Stimulated activated CD8-positive, alpha-beta memory T cell treated with anti-CD3 and anti-CD28 coated beads, Interleukin-15, amount 100 ng/mL, for 48 hours (primary cell): Measurements from ENCODE around the gene ZNF473.
A peak's percentile ranks its signal among the peaks of the same experiment; 100 is the strongest.

Experiments used
- DNase-seq, 2 donors: peaks; one replicate each; pipeline ENCODE4 v3.0.0-alpha.2; 2020; ENCODE audit warnings: low read depth in 2 of 2

Gene ZNF473

GRCh38 chr19:50003254-50003788 lies 22.5 kb upstream of the ZNF473 start:
- DNase-seq, result no peak

GRCh38 chr19:50003810-50004419 lies 21.9 kb upstream of the ZNF473 start:
- no peak for DNase-seq

- no peak for DNase-seq
Observed at GRCh38 chr19:50005428-50005827, 20.4 kb upstream of the ZNF473 start.

GRCh38 chr19:50007170-50007569 lies 18.6 kb upstream of the ZNF473 start:
- no peak for DNase-seq

GRCh38 chr19:50007947-50008346 lies 17.9 kb upstream of the ZNF473 start:
- DNase-seq, result no peak

GRCh38 chr19:50008532-50008931 lies 17.3 kb upstream of the ZNF473 start:
- DNase-seq, result no peak

DNA sequence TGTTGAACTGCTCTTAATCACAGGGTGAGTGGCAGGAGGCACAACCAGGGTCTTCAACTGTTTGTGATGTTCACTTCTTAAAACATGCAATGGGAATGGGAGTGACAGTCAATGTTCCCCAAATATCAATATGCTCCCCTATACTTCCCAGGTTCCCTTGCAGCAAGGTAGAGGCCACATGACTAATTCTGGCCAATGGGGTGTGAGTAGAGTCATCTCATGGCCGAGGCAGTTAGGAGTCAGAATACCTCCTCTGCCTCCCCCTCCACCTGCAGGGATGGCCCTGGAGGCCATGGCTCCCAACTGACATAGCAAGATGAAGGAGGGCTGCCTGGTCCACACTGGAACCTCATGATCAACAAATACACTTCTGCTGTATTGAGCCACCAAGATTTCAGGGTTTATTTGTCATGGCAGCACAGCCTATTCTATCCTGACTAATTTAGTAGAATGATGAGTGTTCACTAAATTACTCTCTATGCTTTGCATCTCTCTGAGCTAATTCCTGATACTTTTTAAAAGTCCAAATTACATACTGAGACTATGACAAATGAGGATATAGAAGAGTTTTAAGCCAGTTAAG lies 9.5 kb upstream of the ZNF473 start:
- DNase-seq, result no peak

GRCh38 chr19:50020481-50020880 lies 5.3 kb upstream of the ZNF473 start:
- DNase-seq, result no peak

DNA sequence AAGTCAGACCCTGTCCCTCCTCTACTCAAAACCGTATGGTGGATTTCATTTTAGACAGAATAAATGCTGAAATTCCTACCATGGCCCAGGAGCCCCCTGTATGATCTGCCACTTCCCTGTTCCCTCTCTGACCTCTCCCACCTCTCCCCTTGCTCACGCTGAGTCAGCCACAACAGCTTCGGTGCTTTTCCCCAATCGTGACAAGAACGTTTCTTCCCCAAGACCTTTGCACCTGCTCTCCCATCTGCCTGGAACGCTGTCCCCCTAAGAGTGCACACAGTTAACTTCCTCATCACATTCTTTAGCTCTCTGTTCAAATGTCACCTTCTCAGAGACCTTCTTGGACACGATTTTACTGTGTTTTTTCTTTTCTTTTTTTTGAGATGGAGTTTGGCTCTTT lies 3.0 kb upstream of the ZNF473 start:
- no peak for DNase-seq

DNA sequence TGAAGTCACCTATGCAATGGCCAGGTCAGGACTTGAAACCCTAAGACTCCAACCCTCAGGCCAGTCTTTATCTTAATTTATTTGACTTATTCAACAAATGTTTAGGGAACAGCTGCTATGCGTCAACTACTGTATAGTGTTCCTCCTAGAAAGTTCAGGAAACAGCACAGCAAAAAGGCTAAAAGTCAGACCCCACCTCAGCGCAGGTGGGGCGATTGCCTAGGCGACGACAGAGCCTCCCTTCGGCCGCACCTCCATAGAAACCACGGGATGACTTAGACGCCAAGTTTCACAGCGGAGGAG lies 1.1 kb upstream of the ZNF473 start:
- DNase-seq, result no peak

DNA sequence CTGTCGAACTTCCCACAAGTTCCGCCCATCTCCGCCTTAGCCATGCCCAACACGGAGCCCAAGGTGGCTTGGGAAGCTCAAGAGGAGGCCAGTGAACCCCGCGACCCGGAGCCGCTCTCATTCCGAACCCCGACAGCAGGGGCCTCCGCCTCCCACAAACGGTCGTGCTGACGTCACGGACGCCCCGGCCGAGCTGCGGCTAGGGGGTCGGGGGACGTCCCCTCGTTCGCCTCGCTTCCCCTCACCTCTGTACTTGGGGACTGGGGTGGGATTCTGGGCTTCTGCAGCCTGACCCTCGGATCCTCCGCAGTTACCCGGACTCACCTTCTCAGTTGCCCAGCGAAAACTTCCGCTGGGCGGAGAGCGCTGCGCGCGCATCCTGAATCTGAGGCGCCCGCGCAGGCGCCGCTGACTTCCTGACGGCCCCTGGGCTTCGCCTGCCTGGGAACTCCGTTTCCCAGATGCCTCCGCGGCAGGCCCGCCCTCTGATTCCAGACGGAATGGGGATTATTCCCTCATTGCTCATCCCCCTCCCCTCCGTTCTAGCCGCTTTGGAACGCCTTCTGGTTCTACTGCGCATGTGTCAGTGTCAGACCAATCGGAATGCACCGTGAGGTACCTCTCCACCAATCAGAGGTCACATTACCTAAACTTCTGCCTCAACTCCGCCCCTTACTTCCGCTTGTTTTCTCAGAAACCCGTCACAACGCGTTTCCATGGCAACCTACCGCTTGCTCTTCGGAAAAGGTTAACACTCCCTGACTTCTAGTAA lies 597 bp upstream of the ZNF473 start, which contains the start of gene VRK3:
Gene VRK3, minus strand, starts transcription at position 351 of the 772 bp plus-strand sequence. CDS start 9,210 bp downstream, outside the sequence.
- DNase-seq, result peak; percentile 96 to 97

DNA sequence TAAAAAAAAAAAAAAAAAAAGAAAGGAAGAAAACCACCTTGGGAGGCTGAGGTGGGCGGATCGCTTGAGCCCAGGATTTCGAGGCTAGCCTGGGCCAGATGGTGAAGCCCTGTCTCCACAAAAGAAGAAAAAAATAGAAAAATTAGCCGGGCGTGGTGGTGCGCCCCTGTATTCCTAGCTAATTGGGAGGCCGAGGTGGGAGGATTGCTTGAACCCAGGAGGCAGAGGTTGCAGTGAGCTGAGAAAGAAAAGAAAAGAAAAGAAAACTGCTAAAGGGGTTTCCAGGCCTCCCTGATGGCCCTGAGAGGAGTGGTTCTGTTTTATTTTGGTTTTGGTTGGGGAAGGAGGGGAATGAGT lies 723 bp downstream of the ZNF473 start:
- DNase-seq, result no peak

DNA sequence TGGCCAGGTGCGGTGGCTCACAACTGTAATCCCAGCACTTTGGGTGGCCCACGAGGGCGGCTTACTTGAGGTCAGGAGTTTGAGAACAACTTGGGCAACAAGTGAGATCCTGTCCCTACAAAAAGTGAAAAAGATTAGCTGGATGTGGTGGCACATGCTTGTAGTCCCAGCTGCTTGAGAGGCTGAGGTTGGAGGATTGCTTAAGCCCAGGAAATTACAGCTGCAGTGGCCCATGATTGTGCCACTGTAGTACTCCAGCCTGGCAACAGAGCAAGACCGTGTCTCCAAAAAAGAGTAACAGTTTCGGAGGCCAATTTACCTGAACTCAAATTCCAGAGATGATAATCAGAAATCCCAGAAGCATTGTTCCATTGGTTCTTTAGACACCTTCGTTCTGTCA lies 4.4 kb downstream of the ZNF473 start:
- DNase-seq, result no peak

GRCh38 chr19:50030937-50031336 lies 5.1 kb downstream of the ZNF473 start:
- DNase-seq, result no peak

- no peak for DNase-seq
Observed at GRCh38 chr19:50036908-50037307, 11.1 kb downstream of the ZNF473 start.

DNA sequence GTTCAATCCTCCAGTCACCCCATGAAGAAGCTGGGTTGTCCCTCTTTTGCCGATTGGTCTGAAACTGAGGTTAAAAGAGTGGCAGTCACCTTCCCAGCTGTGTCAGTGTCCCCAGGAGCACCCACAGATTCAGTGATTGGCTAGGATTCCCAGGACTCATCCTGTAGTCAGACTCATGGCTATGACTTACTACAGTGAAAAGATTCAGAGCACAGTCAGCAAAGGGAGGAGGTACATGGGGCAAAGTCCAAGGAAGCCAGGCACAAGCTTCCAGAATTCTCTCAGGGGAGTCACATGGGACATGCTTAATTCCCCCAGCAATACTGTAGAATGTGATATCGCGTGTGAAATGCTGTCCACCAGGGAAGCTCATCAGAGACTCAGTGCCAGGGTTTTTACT lies 14.2 kb downstream of the ZNF473 start:
- DNase-seq, result no peak

- no peak for DNase-seq
Observed at GRCh38 chr19:50040967-50041366, 15.2 kb downstream of the ZNF473 start.

- no peak for DNase-seq
Observed at GRCh38 chr19:50042363-50043024, 16.7 kb downstream of the ZNF473 start.

DNA sequence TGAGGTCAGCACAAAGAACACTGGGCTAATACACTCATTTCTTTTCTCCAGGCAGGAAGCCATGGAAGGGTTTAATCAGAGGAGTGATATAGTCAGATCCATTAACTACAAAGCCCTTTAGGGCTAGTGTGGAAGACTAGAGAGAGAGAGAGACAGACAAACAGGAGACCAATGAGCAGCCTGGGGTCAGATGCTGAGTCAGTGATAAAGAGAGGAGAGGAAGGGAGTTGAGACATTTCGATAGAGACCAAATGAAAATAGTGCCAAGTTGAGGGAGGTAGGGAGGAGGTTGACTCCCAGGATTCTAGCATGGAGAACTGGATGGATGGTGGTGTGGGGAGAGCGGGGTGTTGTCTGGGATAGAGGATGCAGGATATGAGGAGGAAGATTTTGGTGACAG lies 18.2 kb downstream of the ZNF473 start:
- no peak for DNase-seq

DNA sequence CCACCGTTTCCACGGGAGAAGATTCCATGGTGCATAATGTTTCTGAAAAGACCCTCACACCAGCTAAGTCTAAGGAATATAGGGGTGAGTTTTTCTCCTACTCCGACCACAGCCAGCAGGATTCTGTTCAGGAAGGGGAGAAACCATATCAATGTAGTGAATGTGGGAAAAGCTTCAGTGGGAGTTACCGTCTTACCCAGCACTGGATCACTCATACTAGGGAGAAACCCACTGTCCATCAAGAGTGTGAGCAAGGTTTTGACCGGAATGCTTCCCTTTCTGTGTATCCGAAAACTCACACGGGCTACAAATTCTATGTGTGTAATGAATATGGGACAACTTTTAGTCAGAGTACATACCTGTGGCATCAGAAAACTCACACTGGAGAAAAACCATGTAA lies 19.1 kb downstream of the ZNF473 start:
- no peak for DNase-seq

DNA sequence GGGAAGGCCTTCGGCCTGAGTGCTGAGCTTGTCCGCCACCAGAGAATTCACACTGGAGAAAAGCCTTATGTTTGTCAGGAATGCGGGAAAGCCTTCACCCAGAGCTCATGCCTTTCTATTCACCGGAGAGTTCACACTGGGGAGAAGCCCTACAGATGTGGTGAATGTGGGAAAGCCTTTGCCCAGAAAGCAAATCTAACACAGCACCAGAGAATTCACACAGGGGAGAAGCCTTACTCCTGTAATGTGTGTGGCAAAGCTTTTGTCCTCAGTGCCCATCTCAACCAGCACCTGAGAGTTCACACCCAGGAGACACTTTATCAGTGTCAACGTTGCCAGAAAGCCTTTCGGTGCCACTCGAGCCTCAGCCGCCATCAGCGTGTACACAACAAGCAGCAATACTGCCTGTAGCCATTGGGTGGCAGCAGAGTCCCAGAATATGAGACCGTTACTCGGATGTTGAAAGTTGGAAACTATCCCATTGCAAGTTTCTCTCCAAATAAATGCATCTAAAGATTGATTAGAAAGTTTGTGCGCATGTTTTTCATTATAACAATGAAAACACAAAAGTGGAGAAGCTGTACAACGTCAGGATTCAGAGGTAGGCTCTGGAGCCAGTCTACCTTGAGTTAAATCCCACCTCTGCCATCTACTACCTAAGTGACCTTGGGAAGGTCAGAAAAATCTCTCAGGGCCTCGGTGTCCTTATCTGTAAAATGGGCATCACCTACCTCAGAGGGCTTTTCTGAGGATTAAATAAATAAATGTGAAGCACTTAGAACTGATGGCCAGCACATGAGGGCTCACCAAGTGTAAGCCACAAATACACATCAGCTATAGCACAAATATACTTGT lies 21.1 kb downstream of the ZNF473 start:
- peak; percentile 11 to 22 for DNase-seq

- DNase-seq, result no peak
Observed at GRCh38 chr19:50047671-50048070, 21.9 kb downstream of the ZNF473 start.
